GM18519 (cell line): Measurements from ENCODE around the gene CILP2.

Experiments used
- ATAC-seq: cut with Tn5 transposase; IDR thresholded peaks from one replicate; pipeline ENCODE4 v1.9.1; 2021; ENCODE audit warnings: mild to moderate bottlenecking, moderate library complexity; ENCODE audit not compliant: unreplicated experiment, low FRiP score

The CILP2 gene

DNA sequence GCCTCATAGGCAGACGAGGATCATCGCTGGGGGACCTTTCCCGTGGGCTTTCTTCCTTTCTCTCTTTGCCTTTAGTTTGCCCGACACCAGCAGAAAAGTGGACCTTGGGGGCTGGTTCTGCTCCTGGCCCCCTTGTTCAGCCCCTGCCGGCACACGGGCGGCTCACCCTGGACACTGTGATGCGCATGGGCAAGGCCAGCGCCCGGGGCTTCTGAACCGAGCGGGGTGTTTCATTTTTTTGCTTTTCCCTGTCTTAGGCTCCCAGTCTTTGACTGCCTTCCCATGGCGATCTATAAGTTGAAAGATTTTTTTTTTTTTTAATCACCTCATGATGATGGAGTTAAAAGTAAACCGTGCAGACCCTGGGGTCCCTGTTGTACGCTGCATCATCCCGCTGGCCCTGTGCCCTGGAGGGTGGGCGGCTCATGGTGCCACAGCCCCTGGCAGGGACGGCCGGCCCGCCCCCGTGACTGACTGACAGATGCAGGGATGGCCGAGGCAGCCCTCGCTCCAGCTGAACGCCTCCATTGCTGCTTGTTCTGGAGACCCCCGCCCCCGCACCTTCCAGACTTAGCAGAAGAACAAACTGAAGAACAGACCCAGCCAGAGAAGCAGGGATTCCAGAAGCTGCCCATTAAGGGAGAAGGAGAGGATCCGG, 32.3 kb upstream of the CILP2 start:
- no peak for ATAC-seq

GRCh38 chr19:19506592-19506991, 31.5 kb upstream of the CILP2 start:
- ATAC-seq = no peak

- ATAC-seq = no peak
These were observed 30.7 kb upstream of the CILP2 start for GRCh38 chr19:19507354-19507753.

GRCh38 chr19:19508217-19508616, 29.8 kb upstream of the CILP2 start:
- ATAC-seq = no peak

DNA sequence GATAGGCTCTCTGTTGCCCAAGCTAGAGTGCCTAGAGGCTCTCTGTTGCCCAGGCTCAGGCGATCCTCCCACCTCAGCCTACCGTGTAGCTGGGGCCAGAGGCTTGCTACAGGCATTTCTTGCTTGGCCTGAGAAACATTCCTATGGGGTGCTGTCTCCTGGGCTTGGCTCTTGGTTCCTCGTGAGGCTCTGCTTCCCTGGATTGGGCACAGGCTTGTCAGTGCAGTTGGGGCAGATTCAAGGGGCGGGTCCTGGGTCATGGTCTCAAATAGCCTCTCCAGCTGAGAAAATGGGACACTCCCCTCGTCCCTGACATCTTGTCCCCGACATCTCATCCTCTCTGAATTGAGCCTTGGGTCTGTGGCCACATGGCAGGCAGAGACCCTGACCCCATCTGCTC, 27.6 kb upstream of the CILP2 start:
- ATAC-seq = no peak

DNA sequence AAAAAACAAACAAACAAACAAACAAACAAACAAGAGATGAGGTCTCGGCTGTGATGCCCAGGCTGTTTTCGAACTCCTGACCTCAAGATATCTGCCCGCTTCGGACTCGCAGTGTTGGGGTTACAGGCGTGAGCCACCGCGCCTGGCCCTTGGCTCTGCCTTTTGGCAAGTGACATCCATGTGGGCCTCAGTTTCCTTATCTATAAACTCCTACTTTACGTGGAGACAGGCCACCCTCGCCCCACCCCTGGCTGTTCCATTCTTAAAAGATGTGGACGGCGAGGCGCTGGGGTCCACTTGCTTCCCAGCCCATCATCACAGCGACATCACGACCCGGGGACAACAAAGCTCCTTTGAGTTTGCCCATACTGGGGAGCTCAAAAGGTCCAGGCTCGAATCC, 24.4 kb upstream of the CILP2 start:
- ATAC-seq = no peak

DNA sequence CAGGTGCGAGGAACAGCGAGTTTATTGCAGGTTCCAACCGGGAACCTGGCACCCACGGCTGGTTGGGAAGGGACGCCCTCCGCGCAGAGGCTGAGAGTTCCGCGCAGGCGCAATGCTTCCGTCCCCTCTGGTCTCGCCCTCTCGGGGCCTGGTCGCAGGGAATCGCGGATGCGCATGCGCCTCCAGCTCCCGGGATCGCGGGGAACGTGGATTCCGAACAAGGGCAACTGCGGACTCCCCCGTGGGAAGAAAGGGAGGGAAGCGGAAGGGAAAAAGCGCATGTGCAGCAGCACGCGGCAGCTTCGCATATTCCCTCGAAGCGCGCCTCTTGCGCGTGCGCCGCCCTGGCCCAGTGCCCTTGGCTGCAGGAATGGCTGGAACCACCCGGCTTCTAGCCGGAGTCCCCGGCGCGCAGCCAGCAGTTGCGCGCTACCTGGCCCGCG, 23.8 kb upstream of the CILP2 start:
- no peak for ATAC-seq

GRCh38 chr19:19514881-19515641, 23.0 kb upstream of the CILP2 start, which contains the start of gene TSSK6:
TSS of gene TSSK6 (minus strand) at chr19:19515548. CDS start at chr19:19515427, 121 bp downstream.
- no peak for ATAC-seq

DNA sequence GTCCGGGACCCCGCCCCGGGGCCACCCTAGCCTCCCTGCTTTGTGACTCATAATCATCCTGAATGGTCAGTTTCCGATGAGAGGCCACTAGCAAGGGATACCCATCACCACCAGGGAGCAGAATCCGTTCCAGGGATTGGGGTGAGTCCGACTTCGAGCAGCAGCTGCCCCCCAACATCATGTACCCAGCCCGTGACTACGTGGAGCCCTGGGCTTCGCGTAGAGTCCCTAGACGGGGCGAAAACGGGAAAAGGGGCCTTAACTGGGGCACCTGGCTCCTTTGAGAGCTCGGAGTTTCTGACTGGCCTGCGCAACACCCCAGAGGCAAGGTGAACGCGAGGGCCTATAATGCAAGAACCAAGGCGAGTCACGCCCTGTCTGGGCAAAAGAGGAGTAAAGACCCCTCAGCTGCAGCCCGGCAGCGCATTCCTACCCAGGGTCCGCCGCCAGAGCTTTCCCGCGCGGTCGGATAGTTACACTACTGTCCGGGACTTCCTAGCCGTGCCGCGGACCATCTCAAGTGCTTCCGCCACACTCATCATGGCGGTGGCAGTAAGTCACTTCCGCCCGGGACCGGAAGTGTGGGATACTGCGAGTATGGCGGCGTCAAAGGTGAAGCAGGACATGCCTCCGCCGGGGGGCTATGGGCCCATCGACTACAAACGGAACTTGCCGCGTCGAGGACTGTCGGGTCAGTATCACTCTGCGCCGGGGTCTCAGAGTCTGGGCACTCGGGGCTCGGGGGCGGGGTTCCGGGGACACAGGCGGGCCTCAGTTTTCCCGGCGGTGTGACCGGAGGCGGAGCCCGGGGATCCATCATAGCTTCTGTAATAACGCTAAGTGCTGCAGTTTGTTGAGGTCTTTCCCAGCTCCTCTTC, 22.2 kb upstream of the CILP2 start, which contains the start of gene NDUFA13:
Gene NDUFA13 (plus strand): TSS at position 584 of the 878 bp plus-strand sequence. CDS start 14 bp downstream, at position 598.
- ATAC-seq = peak; percentile 84

DNA sequence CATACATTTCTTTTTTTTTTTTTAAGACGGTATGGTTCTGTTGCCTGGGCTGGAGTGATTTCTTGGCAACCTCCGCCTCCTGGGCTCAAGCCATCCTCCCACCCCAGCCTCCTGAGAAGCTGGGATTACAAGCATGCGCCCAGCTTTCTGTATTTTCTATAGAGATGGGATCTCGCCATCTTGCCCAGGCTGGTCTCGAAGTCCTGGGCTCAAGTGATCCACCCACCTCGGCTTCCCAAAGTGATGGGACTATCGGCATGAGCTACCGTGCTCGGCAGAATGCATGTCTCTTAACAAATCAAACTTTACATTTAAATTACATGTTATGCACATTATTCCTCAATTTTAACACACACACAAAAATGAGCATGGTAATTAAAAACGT, 20.8 kb upstream of the CILP2 start:
- no peak for ATAC-seq

GRCh38 chr19:19520989-19521388, 17.1 kb upstream of the CILP2 start:
- ATAC-seq = no peak

DNA sequence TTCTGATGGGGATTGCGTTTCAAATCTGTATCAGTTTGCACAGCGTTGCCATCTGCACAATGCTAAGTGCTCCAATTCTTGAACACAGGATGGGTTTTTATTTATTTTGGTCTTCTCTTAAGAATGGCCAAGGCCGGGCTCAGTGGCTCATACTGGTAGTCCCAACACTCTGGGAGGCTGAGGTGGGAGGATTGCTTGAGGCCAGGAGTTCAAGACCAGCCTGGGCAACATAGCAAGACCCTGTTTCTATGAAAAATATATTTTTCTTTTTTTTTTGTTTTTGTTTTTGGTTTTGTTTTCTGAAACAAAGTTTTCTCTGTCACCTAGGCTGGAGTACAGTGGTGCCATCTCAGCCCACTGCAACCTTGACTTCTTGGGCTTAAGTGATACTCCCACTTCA, 14.9 kb upstream of the CILP2 start:
- ATAC-seq = no peak

DNA sequence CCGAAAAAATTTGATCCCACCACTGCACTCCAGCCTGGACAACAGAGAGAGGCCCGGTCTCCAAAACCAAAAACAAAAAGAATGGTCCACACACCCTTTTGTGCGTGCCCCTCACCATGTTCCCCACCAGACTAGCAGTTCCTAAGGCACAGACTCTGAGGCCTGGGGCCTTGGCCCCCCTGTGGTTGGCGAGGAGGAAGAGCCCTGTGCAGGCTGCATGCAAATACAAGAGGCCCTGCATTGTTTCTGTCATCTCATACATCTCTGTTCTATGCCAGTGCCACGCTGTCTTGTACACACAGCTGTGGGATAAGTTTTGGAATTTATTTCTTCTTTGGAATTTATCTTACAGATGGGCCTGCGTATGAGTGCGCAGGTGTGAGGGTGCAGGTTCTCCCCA, 14.0 kb upstream of the CILP2 start:
- no peak for ATAC-seq

DNA sequence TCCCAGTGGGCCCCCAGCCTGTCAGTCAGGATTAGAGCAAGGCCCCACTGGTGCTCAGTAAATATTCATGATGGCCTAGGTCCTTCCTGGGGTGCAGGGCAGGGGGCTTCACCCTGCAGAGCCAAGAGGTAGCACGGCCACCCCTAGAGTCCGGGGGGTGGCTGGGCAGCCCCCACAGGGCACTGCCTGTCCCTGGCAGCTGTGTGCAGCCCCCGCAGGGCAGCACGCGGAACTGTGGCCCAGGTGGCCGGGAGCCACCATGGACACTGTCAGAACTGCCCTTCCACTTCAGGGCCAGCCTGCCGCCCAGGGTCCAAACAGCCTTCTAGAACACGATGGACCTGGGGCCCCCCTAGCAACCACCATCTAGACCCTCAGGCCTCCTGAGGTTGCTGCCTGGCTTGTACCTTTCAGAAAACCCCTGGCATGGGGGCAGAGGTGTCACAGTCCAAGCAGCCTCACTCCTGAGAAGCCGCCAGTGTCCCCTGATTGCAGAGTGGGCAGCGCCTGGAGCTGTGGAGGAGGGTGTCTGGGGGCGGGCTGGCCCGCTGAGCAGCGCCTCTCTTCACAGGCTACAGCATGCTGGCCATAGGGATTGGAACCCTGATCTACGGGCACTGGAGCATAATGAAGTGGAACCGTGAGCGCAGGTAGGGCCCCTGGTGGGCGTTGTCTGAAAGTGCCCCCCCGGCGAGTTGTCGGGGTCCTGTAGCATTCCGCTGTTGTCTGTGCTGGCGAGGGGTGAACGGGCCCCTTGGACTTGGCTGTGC, 12.3 kb upstream of the CILP2 start:
- ATAC-seq = no peak

GRCh38 chr19:19526581-19527370, 11.3 kb upstream of the CILP2 start:
- no peak for ATAC-seq

- no peak for ATAC-seq
These were observed 10.8 kb upstream of the CILP2 start for GRCh38 chr19:19527371-19527656.

- ATAC-seq = no peak
These were observed 10.1 kb upstream of the CILP2 start for GRCh38 chr19:19527674-19528625.

GRCh38 chr19:19528721-19529490, 9.2 kb upstream of the CILP2 start, which contains the start of gene YJEFN3:
TSS of gene YJEFN3 (plus strand) at chr19:19528911. CDS start at chr19:19528933, 22 bp downstream.
- no peak for ATAC-seq
